Brain microvascular endothelial cell (primary cell): ENCODE results near the gene HPCAL4.
A peak's percentile ranks its signal among the peaks of the same experiment; 100 is the strongest.

Experiments used
- DNase-seq: peaks from one replicate; pipeline ENCODE4 v3.0.0-alpha.2; 2020
- H3K27ac ChIP-seq: fragments of 250-450 bp; sonication (Bioruptor Pico); 2 replicates; pipeline ENCODE4 v1.5.1; 2020; ENCODE audit warnings: mild to moderate bottlenecking, moderate library complexity
- H3K27me3 ChIP-seq: fragments of 250-450 bp; sonication (Bioruptor Pico); replicated peaks from 2 replicates; pipeline ENCODE4 v1.5.1; 2020; ENCODE audit warnings: mild to moderate bottlenecking
- H3K36me3 ChIP-seq: fragments of 250-450 bp; sonication (Bioruptor Pico); replicated peaks from 2 replicates; pipeline ENCODE4 v1.5.1; 2020; ENCODE audit warnings: mild to moderate bottlenecking
- H3K4me3 ChIP-seq: 2 replicates; pipeline ENCODE4 v1.5.1; 2011; ENCODE audit warnings: low read depth, mild to moderate bottlenecking, control low read depth, low read length, moderate library complexity
- CTCF ChIP-seq: IDR thresholded peaks from 2 replicates; pipeline ENCODE4 v1.5.1; 2011; ENCODE audit warnings: low read depth, mild to moderate bottlenecking, moderate library complexity, low read length, control low read depth, inconsistent platforms; ENCODE audit errors: missing control alignments
- in situ Hi-C: cut with HindIII; loops from 2 replicates; pipeline ENCODE4 v1.10.0; 2017; ENCODE audit warnings: low sequenced_read_pairs, low pct_ligation_motif_present

The HPCAL4 gene

GRCh38 chr1:39637361-39637760, 53.9 kb downstream of the HPCAL4 start:
- TF ChIP-seq CTCF = no peak
- Histone ChIP-seq H3K36me3 (no peaks in the 10 kb centered on the region), H3K27me3 (no peaks in the 10 kb centered on the region), H3K27ac (no peak overlapping the region), H3K4me3 (no peak overlapping the region)
- no peak for DNase-seq
- in situ Hi-C loops = no loop called here

GRCh38 chr1:39635871-39636210, 55.4 kb downstream of the HPCAL4 start:
- in situ Hi-C loops = no loop called here
- no peak for DNase-seq
- Histone ChIP-seq H3K27ac (no peak overlapping the region), H3K4me3 (no peak overlapping the region), H3K27me3 (no peaks in the 10 kb centered on the region), H3K36me3 (no peaks in the 10 kb centered on the region)
- TF ChIP-seq CTCF = no peak

DNA sequence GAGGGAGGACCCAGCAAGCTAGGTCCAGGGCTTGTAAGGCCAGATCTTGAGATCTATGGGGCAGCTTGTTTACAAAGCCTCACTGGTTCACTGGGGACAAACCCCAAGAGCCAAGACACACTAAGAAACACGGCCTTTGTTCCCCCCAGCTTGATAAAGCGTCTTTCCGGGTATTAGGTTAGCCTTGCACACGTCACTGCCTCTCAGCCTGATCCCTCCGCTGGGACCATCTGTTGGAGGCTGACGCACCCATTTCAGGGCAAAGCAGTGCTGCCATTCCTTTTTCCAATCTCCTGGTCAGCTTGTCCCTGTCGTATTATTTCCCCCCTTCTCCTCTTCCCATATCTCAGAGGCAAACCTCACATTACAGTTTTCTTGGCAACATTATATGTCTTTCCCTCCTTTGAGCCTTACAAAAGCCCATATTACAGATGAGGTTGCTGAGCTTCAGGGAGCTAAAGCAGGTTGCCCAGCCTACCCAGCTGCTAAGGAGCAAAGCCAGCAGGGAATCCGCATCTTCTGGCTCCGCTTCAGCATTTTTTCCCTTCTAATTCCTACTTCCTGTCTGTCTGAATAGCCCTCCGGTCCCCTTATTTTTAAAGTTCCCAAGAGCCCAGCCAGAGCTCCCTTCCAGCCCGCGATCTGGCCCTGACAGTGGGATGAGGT, 55.9 kb downstream of the HPCAL4 start:
- Histone ChIP-seq H3K27ac (no peak overlapping the region), H3K36me3 (no peaks in the 10 kb centered on the region), H3K4me3 (no peak overlapping the region), H3K27me3 (no peaks in the 10 kb centered on the region)
- no peak for TF ChIP-seq CTCF
- DNase-seq = peak; percentile 45
- in situ Hi-C loops = no loop called here

DNA sequence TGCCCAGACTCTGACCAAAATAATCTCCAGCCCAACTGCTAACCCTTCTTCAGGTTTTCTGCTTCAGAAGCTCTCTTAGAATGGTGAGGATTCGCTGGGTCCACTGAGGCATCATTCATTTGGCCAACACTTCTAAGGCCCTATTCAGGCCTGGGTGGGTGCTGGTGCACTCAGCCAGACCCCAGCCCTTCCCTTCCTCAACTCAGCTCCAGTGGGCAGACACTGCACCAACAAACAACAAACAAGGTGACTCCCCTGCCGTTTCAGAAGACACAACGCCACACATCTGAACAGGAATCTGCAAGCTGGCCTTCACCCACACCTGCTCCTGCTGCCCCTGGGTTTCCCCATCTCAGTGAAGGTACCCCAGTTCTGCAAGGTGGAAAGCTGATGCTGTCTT, 57.8 kb downstream of the HPCAL4 start:
- H3K27me3 ChIP-seq = no peaks in the 10 kb centered on the region
- peak overlapping the region; percentile 15 for H3K4me3 ChIP-seq
- no peak for TF ChIP-seq CTCF
- DNase-seq = no peak
- H3K36me3 ChIP-seq = no peaks in the 10 kb centered on the region
- in situ Hi-C loops = no loop called here
- no peak overlapping the region for H3K27ac ChIP-seq

- H3K4me3 ChIP-seq = peak overlapping the region; percentile 31
- H3K36me3 ChIP-seq = no peaks in the 10 kb centered on the region
- DNase-seq = peak; percentile 58
- no peaks in the 10 kb centered on the region for H3K27me3 ChIP-seq
- in situ Hi-C loops = no loop called here
- no peak overlapping the region for H3K27ac ChIP-seq
- TF ChIP-seq CTCF = no peak
Observed at GRCh38 chr1:39632682-39633417, 58.4 kb downstream of the HPCAL4 start.
